Measurements from ENCODE around the gene ADRB1.

The ADRB1 gene

DNA sequence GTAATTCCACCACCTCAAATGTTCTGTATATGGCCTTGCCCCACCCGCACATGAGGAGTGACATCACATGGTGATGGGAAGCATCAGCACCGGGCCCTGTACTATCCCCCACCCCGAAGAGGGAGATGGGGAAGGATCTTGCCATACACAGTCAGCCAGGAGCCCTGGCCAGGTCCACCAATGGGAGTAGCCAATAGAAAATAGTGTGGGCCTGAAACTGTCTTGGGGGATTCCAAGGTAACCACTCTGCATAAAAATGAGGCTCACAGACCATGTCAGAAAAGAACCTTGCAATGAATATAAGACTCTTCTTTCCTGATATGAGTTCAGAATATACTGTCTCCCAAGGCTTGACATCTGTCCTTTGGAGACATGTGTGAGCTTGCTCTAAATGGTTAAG, 51.1 kb downstream of the ADRB1 start:
- no peak for DNase-seq (ENCODE audit: low read depth in 2 of 2)

DNA sequence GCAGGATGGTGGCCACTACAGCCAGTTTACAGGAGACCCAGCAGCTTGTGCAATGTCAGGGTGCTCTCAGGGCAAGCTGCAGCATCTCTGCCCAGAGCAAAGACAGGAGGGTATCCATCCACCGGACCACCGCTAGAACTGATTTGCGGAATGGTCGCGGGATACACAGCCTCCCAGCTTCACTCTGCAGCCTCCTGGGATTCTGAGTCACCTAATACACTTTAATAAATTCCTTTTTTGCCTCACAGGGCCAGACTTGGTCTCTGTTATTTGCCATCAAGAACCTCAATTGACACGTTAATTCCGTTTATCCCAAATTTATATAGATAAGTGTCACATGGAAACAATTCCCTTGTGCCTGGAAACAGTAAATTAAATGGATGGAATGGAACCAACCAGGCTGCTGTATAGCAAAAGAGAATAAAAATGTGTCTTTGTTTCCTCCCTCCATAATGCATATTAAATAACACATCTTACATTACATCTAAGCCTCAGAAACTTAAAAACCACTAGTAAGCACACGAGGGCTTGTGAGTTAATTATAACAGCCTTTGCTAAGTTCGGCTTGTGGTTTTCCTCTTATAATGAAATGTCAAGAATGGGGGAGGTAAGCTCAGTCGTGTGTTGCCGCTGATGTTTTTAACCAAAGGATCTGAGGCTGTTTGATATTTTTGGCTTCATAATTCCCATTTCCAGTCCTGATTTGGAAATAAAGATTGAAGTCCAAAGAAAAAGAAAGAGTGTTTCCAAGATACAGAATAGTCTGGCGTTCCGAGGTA, 52.1 kb downstream of the ADRB1 start:
- DNase-seq (ENCODE audit: low read depth in 2 of 2): no peak

Measured in stimulated activated CD4-positive, alpha-beta T cell treated with anti-CD3 and anti-CD28 coated beads, Interleukin-15, amount 100 ng/mL, for 48 hours (primary cell).